ENCODE data around the gene PRAF2.

Gene PRAF2

DNA sequence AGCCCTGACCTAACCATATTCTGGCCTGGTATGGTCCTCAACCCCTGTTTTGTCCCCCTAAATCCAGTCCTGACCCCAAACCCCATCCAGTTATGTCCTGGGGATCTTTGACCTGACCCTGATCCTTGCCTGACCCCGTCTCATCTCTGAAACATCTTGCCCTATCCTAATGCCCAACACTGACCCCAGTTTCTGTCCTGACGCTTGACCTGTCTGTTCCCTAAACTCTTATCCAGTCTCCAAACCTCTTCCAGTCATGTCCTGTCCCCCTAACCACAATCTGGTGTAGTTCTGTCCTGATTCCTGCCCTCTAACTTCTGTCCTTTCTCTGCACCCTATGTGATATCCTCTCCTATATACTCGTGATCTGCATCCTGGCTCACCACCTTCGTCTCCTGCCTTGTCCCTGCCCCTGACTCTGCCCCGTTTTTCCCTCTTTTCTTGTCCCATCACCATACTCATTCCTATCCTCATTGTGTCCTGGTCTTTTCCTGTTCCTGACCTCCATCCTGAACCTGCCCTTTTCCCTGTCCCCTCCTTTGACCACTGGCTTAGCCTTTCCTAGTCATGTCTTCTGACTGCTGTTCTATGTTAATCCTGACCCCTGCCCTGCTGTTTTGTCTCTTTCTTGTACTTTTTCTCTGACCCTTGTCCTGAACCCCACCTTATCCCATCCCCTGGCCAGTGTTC is 19.6 kb downstream of the PRAF2 start:
- TF ChIP-seq, protein P1, sequence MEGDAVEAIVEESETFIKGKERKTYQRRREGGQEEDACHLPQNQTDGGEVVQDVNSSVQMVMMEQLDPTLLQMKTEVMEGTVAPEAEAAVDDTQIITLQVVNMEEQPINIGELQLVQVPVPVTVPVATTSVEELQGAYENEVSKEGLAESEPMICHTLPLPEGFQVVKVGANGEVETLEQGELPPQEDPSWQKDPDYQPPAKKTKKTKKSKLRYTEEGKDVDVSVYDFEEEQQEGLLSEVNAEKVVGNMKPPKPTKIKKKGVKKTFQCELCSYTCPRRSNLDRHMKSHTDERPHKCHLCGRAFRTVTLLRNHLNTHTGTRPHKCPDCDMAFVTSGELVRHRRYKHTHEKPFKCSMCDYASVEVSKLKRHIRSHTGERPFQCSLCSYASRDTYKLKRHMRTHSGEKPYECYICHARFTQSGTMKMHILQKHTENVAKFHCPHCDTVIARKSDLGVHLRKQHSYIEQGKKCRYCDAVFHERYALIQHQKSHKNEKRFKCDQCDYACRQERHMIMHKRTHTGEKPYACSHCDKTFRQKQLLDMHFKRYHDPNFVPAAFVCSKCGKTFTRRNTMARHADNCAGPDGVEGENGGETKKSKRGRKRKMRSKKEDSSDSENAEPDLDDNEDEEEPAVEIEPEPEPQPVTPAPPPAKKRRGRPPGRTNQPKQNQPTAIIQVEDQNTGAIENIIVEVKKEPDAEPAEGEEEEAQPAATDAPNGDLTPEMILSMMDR (conservative IDR thresholded peaks at IDR 0.05; ENCODE audit: low read depth, low read length), result no peak
- Histone ChIP-seq H2AFZ (ENCODE audit: low read depth) (no peak overlapping the region), H3K4me1 (ENCODE audit: low read depth, poor library complexity, severe bottlenecking) (no peaks in the 10 kb centered on the region), H3K4me2 (no peak overlapping the region), H3K36me3 (ENCODE audit: insufficient read depth) (no peaks in the 10 kb centered on the region), H3K4me3 (IDR thresholded peaks at IDR 0.05; ENCODE audit: insufficient read depth, low read depth, low read length) (no peak overlapping the region), H3K9ac (no peak overlapping the region), H3K27ac (no peak overlapping the region), H3K27me3 (ENCODE audit: insufficient read depth, low read depth) (no peaks in the 10 kb centered on the region), H4K20me1 (ENCODE audit: insufficient read depth) (no peaks in the 10 kb centered on the region), H3K79me2 (ENCODE audit: insufficient read depth, low read depth) (no peaks in the 10 kb centered on the region)

DNA sequence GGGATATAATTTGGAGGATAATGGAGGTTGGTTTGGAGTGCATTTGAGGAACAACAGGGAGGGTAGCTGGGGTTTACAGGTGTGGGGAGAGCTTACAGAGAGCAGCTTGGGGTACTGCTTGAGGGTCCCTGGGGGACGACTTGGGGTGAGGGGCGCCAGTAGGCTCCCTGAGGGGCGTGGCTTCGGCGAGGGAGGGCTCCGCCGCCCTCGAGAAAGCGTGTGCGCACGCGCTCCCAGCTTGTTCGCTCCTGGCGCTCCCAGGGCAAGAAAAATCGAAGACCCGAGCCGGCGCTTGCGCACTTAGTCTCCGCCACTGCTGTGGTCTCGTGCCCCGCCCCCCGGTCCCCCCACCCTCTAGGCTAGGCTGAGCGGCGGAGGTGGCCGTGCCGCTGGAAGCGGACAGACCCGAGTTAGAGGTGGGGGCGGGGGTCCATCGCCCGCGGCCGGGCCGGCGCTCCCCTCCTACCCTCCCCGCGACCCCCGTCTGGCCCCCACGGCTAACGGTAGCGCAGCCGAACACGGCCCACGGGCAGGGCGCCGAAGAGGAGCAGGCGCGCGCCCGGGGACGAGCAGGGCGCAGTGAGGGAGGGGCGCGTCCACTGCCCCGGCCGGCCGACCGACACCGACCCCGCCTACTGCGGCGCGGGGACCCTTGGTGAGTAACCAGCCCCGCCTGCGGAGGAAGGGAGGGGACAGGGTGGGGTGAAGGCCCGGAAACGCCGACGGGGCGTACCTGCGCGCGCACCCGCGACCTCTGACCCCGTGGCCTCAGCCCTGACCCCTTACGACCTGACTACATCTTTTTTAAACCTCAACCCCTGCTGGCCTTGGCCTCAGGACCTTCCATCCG is 20.4 kb downstream of the PRAF2 start:
- Histone ChIP-seq H3K4me1 (ENCODE audit: low read depth, poor library complexity, severe bottlenecking) (no peaks in the 10 kb centered on the region), H2AFZ (ENCODE audit: low read depth) (peak overlapping the region; percentile 44), H3K36me3 (ENCODE audit: insufficient read depth) (no peaks in the 10 kb centered on the region), H3K4me3 (IDR thresholded peaks at IDR 0.05; ENCODE audit: insufficient read depth, low read depth, low read length) (no peak overlapping the region), H4K20me1 (ENCODE audit: insufficient read depth) (no peaks in the 10 kb centered on the region), H3K27ac (no peak overlapping the region), H3K9ac (no peak overlapping the region), H3K4me2 (no peak overlapping the region), H3K79me2 (ENCODE audit: insufficient read depth, low read depth) (no peaks in the 10 kb centered on the region), H3K27me3 (ENCODE audit: insufficient read depth, low read depth) (no peaks in the 10 kb centered on the region)
- TF ChIP-seq, protein P1 (conservative IDR thresholded peaks at IDR 0.05; ENCODE audit: low read depth, low read length), result no peak

DNA sequence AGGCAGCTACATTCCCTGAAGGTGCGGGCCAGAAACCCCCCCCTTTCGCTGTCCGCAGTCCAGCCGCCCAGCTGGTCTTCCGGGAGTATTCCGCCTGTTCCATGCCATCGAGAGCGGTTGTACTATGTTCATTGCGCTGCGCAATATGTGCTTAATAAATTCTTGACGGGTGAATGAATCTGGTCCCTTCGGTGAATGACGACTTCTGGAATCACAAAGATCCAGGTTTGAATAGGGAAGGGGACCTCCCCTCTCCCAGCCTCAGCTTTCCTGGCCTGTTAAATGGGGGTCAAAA is 29.9 kb downstream of the PRAF2 start:
- Histone ChIP-seq H4K20me1 (ENCODE audit: insufficient read depth) (no peaks in the 10 kb centered on the region), H3K9ac (no peak overlapping the region; the same call in 1 of the 2 replicates), H3K36me3 (ENCODE audit: insufficient read depth) (no peaks in the 10 kb centered on the region), H3K4me2 (peak overlapping the region; percentile 71), H2AFZ (ENCODE audit: low read depth) (peak overlapping the region; percentile 78), H3K4me1 (ENCODE audit: low read depth, poor library complexity, severe bottlenecking) (peaks cover 22% of the 10 kb centered on the region), H3K27ac (no peak overlapping the region), H3K4me3 (IDR thresholded peaks at IDR 0.05; ENCODE audit: insufficient read depth, low read depth, low read length) (no peak overlapping the region), H3K27me3 (ENCODE audit: insufficient read depth, low read depth) (no peaks in the 10 kb centered on the region), H3K79me2 (ENCODE audit: insufficient read depth, low read depth) (peaks cover 26% of the 10 kb centered on the region)
- TF ChIP-seq, protein P1 (conservative IDR thresholded peaks at IDR 0.05; ENCODE audit: low read depth, low read length), result no peak; the same call in 1 of the 2 replicates

DNA sequence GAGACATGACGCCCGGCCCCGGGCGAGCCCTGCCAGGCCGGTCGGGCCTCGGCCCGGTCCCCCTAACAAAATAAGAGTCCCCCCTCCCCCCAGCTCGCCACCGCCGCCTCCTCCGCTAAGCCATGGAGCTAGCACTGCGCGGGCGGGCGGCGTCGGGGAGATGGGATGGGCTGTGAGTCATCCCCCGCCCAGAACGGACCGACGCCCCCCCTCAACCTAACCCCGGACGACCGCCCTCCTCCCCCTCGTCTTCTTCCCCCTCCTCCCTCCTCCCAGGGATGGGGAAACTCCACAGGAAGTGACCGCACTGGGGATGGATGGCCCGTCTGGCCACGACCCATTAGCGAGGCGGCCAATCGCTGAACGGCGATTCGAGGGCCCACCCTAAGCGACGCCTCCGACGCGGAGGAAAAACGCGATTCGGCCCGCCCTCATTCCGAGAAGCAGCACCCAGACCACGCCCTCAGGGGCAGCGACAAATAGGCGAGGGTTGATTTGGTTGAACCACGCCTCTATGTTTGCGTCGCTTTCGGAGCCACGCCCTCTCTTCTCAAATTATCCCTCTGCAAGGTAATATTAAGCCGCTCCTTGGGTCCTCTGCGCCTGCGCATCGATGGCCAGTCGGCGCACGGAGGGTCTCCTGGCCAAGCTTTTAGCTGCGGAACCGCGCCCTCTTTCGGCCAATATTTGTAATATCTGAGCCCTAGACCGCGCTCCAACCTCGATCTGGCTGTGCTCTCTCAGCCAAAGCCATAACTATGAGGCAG is 30.4 kb downstream of the PRAF2 start, which contains the start of gene TFE3:
TFE3 (minus strand) TSS at position 138 of the 767 bp plus-strand sequence; CDS start at position 7, 131 bp downstream.
- H3K4me1 ChIP-seq (ENCODE audit: low read depth, poor library complexity, severe bottlenecking), result peaks cover 26% of the 10 kb centered on the region
- no peaks in the 10 kb centered on the region for H4K20me1 ChIP-seq (ENCODE audit: insufficient read depth)
- peak within 1 kb of the TSS; percentile 78 for H2AFZ ChIP-seq (ENCODE audit: low read depth)
- peak within 1 kb of the TSS; percentile 68 for H3K27ac ChIP-seq
- peaks cover 26% of the 10 kb centered on the region for H3K79me2 ChIP-seq (ENCODE audit: insufficient read depth, low read depth)
- no peak within 1 kb of the TSS for H3K4me3 ChIP-seq (IDR thresholded peaks at IDR 0.05; ENCODE audit: insufficient read depth, low read depth, low read length)
- H3K4me2 ChIP-seq, result peak within 1 kb of the TSS; percentile 71
- H3K9ac ChIP-seq, result peak within 1 kb of the TSS; percentile 74
- H3K36me3 ChIP-seq (ENCODE audit: insufficient read depth), result no peaks in the 10 kb centered on the region
- no peaks in the 10 kb centered on the region for H3K27me3 ChIP-seq (ENCODE audit: insufficient read depth, low read depth)
- TF ChIP-seq, protein P1 (conservative IDR thresholded peaks at IDR 0.05; ENCODE audit: low read depth, low read length), result peak; percentile 62
